ENCODE results near the gene SOCS3. TPM values are rescaled to one million over a fixed set of nuclear protein-coding genes. Genes with fewer than 3 reads are reported as not detected.
A peak's percentile ranks its signal among the peaks of the same experiment; 100 is the strongest.

SOCS3 gene
- total and polyA plus RNA-seq, 5 experiments from 2014 or later: 0.86 to 43.9 (median 21.2) TPM

DNA sequence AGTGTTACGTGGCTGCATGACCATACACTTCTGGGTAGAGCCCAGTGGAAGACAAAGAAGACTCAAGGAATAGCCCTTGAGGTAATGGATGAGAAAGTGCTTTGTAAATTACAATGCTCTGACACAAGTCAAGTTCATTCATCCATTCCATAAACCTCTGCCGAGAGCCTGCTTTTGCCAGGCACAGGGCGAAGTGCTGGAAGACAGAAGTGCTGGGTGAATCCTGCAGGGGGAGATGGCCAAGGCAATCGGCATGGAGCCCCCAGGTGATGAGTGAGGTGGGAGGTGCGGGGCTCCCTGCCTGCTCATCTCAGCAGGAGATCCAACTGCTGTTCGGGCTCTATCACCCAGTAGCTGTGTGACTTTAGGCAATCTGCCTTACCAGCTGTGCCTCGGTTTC lies 2.8 kb upstream of the SOCS3 start:
- POLR2A ChIA-PET: interaction anchor here (0.5 to 6.0 kb wide), 5 partner anchors 16 to 100 kb away, joined by 3 to 55 read pairs (median 5); partner anchors contain the start of gene PGS1
- H3K27me3 Mint-ChIP-seq: peaks cover 0 to 4% (median 0%) of the 10 kb centered on the region in 5 donors
- no peak for ATAC-seq
- H3K4me1 Mint-ChIP-seq: peaks cover 5 to 31% (median 23%) of the 10 kb centered on the region in 4 donors
- H3K27ac Mint-ChIP-seq: peak overlapping the region in 4 of 10 donors; percentile 1 to 80 (median 34)
- no peak for DNase-seq
- H3K36me3 Mint-ChIP-seq: peaks cover 0 to 9% (median 0%) of the 10 kb centered on the region in 3 donors
- H3K4me3 Mint-ChIP-seq: no peak overlapping the region
- no peaks in the 10 kb centered on the region for H3K9me3 Mint-ChIP-seq

DNA sequence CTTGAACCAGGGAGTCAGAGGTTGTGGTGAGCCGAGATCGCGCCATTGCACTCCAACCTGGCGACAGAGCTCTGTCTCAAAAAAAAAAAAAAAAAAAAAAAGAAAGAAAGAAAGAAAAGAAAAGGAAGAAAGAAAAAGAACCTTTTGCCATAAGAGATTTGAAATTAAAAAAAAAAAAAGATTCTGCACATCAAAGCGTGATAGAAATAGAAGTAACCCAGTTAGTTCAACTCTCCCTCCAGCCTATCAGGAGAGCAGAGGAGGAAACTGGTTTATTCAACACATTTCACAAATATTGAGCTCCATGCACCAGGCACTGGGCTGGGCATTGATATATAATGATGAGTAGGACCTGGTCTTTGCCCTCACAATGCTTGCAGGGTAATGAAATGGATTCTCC lies 2.4 kb upstream of the SOCS3 start:
- ATAC-seq (no peak), DNase-seq (no peak)
- POLR2A ChIA-PET: interaction anchor here (0.5 to 6.0 kb wide), 6 partner anchors 16 to 597 kb away, joined by 3 to 55 read pairs (median 4); partner anchors contain the start of gene PGS1
- Mint-ChIP-seq H3K9me3 (no peaks in the 10 kb centered on the region), H3K27me3 (peaks cover 0 to 4% (median 0%) of the 10 kb centered on the region in 5 donors), H3K27ac (peak overlapping the region in 2 of 10 donors; percentile 1 to 25), H3K4me3 (no peak overlapping the region), H3K36me3 (peaks cover 0 to 13% (median 1%) of the 10 kb centered on the region in 3 donors), H3K4me1 (peaks cover 5 to 35% (median 28%) of the 10 kb centered on the region in 4 donors)

GRCh38 chr17:78361225-78361701 lies 1.4 kb upstream of the SOCS3 start:
- POLR2A ChIA-PET: interaction anchor here (1.0 to 6.0 kb wide), 6 partner anchors 16 to 110 kb away, joined by 3 to 55 read pairs (median 14); partner anchors contain the start of gene PGS1
- H3K27me3 Mint-ChIP-seq: no peaks in the 10 kb centered on the region
- no peak for DNase-seq

GRCh38 chr17:78360371-78361224 lies 721 bp upstream of the SOCS3 start:
- POLR2A ChIA-PET: interaction anchor here (1.0 to 6.0 kb wide), 8 partner anchors 15 to 109 kb away, joined by 3 to 55 read pairs (median 8); partner anchors contain the start of gene PGS1
- DNase-seq (peak; percentile 66 to 92 (median 84)), ATAC-seq (peak; percentile 15 to 29)
- peaks cover 0 to 18% (median 1%) of the 10 kb centered on the region in 3 donors for H3K36me3 Mint-ChIP-seq
- no peaks in the 10 kb centered on the region for H3K9me3 Mint-ChIP-seq
- peaks cover 15 to 50% (median 43%) of the 10 kb centered on the region in 4 donors for H3K4me1 Mint-ChIP-seq
- no peaks in the 10 kb centered on the region for H3K27me3 Mint-ChIP-seq
- H3K27ac Mint-ChIP-seq: peak overlapping the region; percentile 59 to 96 (median 94)
- H3K4me3 Mint-ChIP-seq: peak overlapping the region; percentile 74 to 91 (median 86)

More at GRCh38 chr17:78361225-78361701, 1.4 kb upstream of the SOCS3 start:
- peaks cover 9 to 43% (median 36%) of the 10 kb centered on the region in 4 donors for H3K4me1 Mint-ChIP-seq
- no peaks in the 10 kb centered on the region for H3K9me3 Mint-ChIP-seq
- peaks cover 0 to 18% (median 1%) of the 10 kb centered on the region in 3 donors for H3K36me3 Mint-ChIP-seq
- H3K4me3 Mint-ChIP-seq: peak overlapping the region; percentile 19 to 87 (median 66)
- H3K27ac Mint-ChIP-seq: peak overlapping the region; percentile 59 to 95 (median 84)
- ATAC-seq: no peak

DNA sequence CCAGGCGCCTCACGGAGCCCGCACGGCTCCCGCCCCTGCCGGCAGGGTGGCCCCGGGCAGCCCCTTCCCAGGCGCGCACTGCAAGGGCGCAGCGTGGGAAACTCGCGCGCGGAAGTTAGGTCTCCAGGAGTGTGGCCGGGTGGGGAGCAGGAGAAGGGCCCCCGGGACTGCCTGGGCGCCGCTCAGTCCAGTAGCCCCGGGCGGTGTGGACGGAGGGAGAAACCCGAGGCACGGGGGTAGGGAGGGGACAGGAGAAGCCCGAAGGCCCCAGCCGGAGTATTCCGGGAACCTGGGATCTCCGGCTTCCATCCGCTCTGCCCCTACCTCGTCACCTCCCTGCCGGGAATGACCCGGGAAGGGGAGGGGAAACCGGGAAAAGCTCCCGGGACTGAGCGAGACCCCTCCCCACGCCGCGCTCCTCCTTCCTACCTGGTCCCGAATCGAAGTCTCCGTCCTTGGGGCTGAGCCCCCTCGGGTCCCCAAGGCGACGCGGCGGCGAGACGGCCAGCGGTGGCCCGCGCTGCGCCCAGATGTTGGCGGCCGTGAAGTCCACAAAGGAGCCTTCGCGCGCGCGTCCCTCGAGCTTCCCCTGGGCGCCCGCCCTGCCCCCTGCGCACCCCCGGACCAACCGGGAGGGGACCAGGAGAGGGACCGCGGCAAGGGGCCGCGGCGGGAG lies 418 bp downstream of the SOCS3 start:
- H3K4me1 Mint-ChIP-seq: peaks cover 21 to 54% (median 47%) of the 10 kb centered on the region in 4 donors
- ATAC-seq (no peak), DNase-seq (peak in 4 of 10 donors; percentile 38 to 52 (median 44))
- no peaks in the 10 kb centered on the region for H3K27me3 Mint-ChIP-seq
- no peaks in the 10 kb centered on the region for H3K9me3 Mint-ChIP-seq
- H3K4me3 Mint-ChIP-seq: peak overlapping the region; percentile 68 to 90 (median 76)
- H3K36me3 Mint-ChIP-seq: peaks cover 0 to 18% (median 1%) of the 10 kb centered on the region in 3 donors
- H3K27ac Mint-ChIP-seq: peak overlapping the region in 7 of 10 donors; percentile 19 to 91 (median 75)
- POLR2A ChIA-PET: interaction anchor here (0.5 to 6.0 kb wide), 10 partner anchors 14 to 108 kb away, joined by 3 to 55 read pairs (median 7); no protein-coding TSS in a partner anchor

DNA sequence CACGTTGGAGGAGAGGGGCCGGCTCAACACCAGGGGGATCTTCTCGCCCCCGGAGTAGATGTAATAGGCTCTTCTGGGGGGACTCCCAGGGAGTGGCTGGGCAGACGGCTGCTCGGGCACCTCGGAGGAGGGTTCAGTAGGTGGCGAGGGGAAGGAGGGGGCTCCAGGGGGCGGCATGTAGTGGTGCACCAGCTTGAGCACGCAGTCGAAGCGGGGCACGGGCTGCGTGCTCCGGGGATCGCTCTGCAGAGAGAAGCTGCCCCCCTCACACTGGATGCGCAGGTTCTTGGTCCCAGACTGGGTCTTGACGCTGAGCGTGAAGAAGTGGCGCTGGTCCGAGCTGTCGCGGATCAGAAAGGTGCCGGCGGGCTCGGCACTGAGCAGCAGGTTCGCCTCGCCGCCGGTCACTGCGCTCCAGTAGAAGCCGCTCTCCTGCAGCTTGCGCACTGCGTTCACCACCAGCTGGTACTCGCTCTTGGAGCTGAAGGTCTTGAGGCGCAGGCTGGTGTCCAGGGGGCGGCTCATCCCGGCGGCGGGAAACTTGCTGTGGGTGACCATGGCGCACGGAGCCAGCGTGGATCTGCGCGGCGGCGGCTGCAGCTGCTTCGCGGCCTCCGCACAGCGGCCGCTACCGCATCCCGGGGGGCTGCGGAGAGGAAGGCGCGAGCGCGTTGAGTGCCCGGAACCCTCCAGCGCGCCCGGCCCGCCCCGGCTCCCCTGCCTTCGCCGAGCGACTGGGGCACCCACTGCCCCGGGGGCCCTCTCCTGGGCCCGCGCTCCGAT lies 1.1 kb downstream of the SOCS3 start:
- POLR2A ChIA-PET: interaction anchor here (1.1 to 6.0 kb wide), 5 partner anchors 14 to 106 kb away, joined by 4 to 55 read pairs (median 18); no protein-coding TSS in a partner anchor
- peaks cover 0 to 18% (median 1%) of the 10 kb centered on the region in 3 donors for H3K36me3 Mint-ChIP-seq
- H3K4me3 Mint-ChIP-seq: peak overlapping the region; percentile 73 to 90 (median 80)
- peaks cover 24 to 61% (median 52%) of the 10 kb centered on the region in 4 donors for H3K4me1 Mint-ChIP-seq
- ATAC-seq: no peak
- peak overlapping the region in 9 of 10 donors; percentile 13 to 99 (median 96) for H3K27ac Mint-ChIP-seq
- H3K27me3 Mint-ChIP-seq: no peaks in the 10 kb centered on the region
- peak in 3 of 10 donors; percentile 48 to 69 (median 49) for DNase-seq
- H3K9me3 Mint-ChIP-seq: no peaks in the 10 kb centered on the region

GRCh38 chr17:78357672-78358537 lies 2.0 kb downstream of the SOCS3 start:
- Mint-ChIP-seq H3K27me3 (no peaks in the 10 kb centered on the region), H3K27ac (peak overlapping the region; percentile 82 to 99 (median 96)), H3K4me3 (peak overlapping the region; percentile 73 to 90 (median 80)), H3K9me3 (no peaks in the 10 kb centered on the region), H3K4me1 (peaks cover 28 to 67% (median 58%) of the 10 kb centered on the region in 4 donors), H3K36me3 (peaks cover 0 to 18% (median 1%) of the 10 kb centered on the region in 3 donors)
- peak in 1 of 10 donors; percentile 11 for DNase-seq
- ATAC-seq: no peak
- POLR2A ChIA-PET: interaction anchor here (0.7 to 6.0 kb wide), 6 partner anchors 13 to 308 kb away, joined by 4 to 55 read pairs (median 14); no protein-coding TSS in a partner anchor

- ATAC-seq: no peak
- Mint-ChIP-seq H3K9me3 (no peaks in the 10 kb centered on the region), H3K36me3 (peaks cover 0 to 18% (median 1%) of the 10 kb centered on the region in 3 donors), H3K4me1 (peaks cover 28 to 67% (median 61%) of the 10 kb centered on the region in 4 donors), H3K4me3 (peak overlapping the region; percentile 73 to 90 (median 80)), H3K27me3 (no peaks in the 10 kb centered on the region), H3K27ac (peak overlapping the region; percentile 82 to 99 (median 96))
- POLR2A ChIA-PET: interaction anchor here (4.4 to 6.0 kb wide), 2 partner anchors 12 to 16 kb away, joined by 18 to 55 read pairs; no protein-coding TSS in a partner anchor
- no peak for DNase-seq
These were observed 2.7 kb downstream of the SOCS3 start for GRCh38 chr17:78357177-78357586.

DNA sequence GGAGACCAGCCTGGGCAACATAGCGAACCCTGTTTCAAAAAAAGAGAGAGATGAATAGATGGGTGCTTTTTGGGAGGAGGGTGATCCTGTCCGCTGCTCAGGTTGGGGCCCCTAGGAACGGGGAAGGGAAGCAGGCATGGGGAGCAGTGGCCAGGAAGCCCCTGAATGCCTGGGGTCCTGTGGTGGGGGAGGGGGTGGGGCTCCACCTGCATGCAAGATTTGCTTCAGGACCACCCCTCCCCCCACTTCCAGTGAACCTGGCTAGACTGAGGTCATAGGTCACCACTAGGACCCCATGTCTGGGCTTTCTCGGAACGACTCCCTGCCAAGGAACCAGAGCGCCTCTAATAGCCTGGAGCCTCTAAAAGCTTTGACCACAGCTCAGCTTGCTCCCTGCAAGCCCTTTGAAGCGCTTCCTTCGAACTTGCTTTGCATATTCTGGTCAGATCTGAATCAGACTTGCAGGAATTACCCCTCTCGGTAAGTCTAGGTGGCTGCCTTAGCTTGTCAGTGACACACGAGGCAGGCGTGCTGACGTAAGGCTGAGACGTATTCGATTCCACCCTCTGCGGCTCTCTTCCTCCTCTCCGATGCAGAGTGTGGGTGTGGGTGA lies 3.7 kb downstream of the SOCS3 start:
- Mint-ChIP-seq H3K27ac (peak overlapping the region; percentile 93 to 99 (median 97)), H3K9me3 (no peaks in the 10 kb centered on the region), H3K4me3 (peak overlapping the region; percentile 59 to 90 (median 76)), H3K36me3 (peaks cover 0 to 18% (median 1%) of the 10 kb centered on the region in 3 donors), H3K4me1 (peaks cover 28 to 68% (median 63%) of the 10 kb centered on the region in 4 donors), H3K27me3 (no peaks in the 10 kb centered on the region)
- POLR2A ChIA-PET: interaction anchor here (0.6 to 0.7 kb wide), 2 partner anchors 27 to 1637 kb away, joined by 3 read pairs; no protein-coding TSS in a partner anchor
- ATAC-seq: peak; percentile 72 to 78
- DNase-seq: peak; percentile 62 to 96 (median 92)

DNA sequence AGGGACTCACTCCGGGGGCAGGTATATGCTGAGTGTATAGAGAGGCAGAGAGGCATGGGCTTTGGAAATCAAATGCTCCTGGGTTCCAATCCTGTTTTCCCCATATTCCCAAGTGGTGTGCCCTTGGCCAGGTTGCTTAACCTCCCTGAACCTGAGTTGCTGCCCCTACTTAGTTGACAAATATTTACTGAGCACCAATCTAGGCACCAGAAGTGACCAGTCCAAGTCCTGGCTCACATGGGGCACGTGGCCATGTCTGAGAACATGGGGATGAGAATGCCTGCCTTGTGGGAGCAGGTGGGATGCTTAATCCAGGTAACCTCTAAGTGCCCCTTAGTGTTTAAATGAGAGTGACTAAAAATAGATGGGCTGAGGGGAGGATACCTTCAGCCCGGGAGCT lies 4.2 kb downstream of the SOCS3 start:
- Mint-ChIP-seq H3K4me1 (peaks cover 27 to 64% (median 62%) of the 10 kb centered on the region in 4 donors), H3K27ac (peak overlapping the region; percentile 93 to 99 (median 97)), H3K4me3 (peak overlapping the region; percentile 59 to 90 (median 76)), H3K9me3 (no peaks in the 10 kb centered on the region), H3K27me3 (no peaks in the 10 kb centered on the region), H3K36me3 (peaks cover 0 to 18% (median 1%) of the 10 kb centered on the region in 3 donors)
- POLR2A ChIA-PET: no interaction called here
- ATAC-seq (no peak), DNase-seq (peak in 1 of 10 donors; percentile 11)
